Activated CD4-positive, alpha-beta T cell treated with anti-CD3 and anti-CD28 coated beads, Interleukin-10, Interleukin-2, amounts not matched to agents 100 ng/mL and 50 ng/mL, durations not matched to agents 16 hours and 8 hours (primary cell): ENCODE data around the gene KIAA0753.

Experiments
- DNase-seq: peaks from one replicate; pipeline ENCODE4 v3.0.0-alpha.2; 2020

KIAA0753 gene

GRCh38 chr17:6639586-6640535, 650 bp downstream of the KIAA0753 start:
- peak; percentile 32 for DNase-seq

DNA sequence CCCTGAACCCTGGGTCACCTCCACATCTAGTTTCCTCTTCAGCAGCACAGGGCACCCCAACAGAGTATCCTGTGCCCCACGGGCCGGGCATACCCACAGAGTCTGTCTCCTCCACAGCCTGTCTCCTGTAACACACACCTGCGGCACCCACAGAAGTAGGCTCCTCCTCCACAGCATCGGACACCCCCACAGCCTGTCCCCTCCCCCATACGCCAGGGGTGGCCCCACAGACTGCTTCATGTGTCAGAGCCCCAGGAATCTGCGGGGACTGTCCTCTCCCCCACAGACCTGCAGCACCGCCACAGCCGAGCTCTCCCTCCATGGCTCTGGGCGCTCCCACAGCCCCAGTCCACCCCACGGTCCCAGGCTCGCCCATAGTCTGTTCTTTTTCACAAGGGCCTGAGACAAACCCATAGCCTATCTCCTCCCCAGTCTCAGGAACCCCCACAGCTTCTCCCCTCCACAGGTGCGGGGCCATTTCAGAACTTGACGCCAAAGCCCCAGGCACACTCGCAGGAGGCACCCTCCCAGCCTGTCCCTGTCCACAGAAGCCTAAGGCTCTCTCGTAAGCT, 1.4 kb downstream of the KIAA0753 start:
- no peak for DNase-seq

DNA sequence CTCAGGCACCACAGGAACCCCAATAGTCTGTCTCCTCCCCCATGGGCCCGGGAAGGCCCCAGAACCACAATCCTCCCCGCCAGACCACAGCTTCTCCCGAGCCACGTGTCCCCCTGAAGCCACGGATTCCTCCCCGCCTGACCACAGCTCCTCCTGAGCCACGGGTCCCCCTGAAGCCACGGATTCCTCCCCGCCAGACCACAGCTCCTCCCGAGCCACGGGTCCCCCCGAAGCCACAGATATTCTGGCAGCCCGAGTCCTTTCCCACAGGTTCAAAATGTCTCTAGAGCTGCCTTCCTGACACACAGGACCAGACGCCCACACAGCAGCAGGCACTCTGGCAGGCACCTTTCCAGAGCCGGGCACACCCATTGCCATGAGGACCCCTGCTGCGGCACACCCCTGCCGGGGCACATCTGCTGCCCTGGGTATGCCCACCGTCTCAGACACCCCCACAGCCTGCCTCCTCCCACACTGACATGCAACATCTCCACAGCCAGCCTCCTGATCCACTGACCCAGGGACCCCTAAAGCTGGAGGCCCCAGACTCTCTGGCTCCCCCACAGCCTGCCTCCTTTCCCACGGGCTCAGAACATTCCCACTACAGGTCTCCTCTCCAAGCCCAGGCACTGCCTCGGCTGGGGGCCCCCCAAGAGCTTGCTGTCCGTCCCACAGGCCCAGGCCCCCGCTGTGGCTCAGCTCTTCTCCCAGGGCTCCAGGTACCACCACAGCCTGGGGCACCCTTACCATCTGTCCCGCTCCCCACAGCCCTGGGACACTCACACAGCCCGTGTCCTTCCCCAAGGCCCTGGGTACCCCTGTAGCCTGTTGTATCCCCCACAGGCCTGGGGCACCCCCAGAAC, 2.2 kb downstream of the KIAA0753 start:
- no peak for DNase-seq

DNA sequence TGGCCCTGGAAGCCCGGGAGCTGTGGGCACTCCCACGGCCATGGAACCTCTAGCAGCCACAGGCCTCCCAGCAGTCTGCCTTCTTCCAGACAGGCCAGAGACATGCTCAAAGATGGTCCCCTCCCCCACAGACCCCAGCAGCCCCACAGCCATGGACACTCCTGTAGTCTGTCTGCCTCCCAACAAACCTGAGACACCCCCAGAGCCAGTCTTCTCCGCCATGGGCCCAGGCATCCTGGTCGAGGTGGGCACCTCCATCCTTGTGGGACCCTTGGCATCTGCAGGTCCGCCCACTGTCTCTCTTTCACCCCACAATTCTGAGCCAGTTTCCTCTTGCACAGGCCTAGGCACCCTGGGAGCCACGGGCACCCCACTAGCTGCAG, 3.1 kb downstream of the KIAA0753 start:
- no peak for DNase-seq

DNA sequence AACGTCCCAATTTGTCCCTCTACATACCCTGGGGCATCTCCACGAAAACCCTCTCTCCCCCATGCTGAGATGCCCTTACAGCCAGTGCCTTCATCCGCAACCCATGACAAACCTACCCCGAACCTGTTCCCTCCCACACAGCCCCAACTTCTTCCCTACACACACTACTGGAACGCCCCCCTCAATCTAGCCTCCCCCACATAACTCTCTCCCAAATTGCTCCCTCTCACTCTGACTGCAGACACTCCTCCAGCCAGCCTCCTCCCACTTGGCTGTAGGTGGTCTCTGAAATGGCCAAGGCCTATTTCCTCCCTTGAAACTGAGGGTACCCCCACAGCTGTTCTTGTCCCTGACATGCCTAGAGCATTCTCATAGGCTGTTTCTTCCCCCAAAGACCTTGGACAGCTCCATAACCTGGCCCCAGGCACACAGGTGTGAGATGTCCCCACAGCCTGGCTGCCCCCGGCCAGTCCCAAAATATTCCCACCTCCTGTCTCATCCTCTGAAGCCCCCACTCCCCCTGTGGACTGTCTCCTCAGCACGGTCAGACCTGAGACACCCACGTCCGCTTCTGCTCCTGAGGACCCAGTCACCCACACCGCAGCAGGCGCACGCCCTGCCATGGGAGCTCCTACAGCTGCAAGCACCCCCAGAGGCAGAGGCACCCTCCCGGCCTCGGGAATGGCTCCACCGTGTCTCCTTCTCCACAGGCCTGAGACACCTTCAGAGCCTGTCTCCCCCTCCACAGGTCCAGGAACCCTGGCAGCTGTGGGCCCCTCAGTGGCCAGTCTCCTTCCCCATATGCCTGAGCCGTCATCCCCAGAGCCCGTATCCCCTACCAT, 3.7 kb downstream of the KIAA0753 start:
- no peak for DNase-seq

DNA sequence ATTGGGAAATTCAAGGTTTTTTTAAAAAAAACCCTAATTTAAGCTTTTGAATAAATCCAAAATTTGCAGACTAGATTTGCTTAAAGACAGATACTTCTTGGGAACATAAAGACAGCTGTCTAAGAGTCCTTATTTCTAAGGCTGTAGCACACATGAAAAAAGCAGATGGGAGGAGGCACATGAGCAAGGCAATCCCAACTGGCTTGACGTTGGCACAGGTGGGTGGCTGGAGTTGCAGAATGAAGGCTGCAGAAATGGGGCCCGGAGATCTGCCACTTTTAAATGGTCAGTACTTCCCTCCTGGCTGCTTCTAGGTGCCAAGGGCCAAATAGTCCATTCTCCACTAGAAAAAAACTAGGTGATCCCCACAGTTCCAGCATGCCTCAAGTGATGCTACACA, 4.4 kb downstream of the KIAA0753 start:
- no peak for DNase-seq

DNA sequence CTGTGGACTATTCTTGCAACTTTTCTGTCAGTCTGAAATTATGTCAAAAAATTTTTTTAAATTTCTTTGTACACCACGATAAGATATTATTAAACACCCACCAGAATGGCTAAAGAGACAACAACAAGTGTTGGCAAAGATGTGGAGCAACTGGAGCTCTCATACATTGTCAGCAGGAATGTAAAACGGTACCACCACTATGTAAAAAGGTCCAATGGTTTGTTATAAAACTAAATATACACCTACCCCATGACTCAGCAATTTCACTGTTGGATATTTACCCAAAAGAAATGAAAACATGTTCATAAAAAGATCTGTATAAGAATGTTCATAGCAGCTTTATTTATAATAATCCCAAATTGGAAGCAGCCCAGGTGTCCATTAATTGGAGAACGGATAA, 7.2 kb downstream of the KIAA0753 start:
- no peak for DNase-seq

GRCh38 chr17:6632530-6632929, 8.0 kb downstream of the KIAA0753 start:
- DNase-seq, result no peak

- no peak for DNase-seq
Observed at GRCh38 chr17:6630390-6630789, 10.1 kb downstream of the KIAA0753 start.

GRCh38 chr17:6627019-6627418, 13.5 kb downstream of the KIAA0753 start:
- no peak for DNase-seq

GRCh38 chr17:6626616-6627015, 13.9 kb downstream of the KIAA0753 start:
- DNase-seq, result no peak

DNA sequence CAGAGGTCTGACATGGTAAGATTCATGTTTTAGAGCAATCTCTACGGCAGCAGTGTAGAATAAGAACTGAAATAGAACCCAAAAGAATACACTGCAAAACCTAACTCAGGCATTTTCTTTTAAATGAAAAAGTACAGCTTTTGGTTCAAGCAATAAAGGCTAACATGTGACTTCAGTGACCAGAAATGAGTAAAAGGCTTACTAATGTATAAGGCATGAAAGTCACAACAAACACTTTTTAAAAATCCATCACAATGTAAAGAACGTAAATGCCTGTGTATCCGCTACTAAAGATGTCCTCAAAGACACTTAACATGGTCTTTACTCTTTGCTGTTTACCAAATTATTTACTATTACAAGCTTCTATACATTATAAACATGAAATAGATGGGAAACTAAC, 16.6 kb downstream of the KIAA0753 start:
- DNase-seq, result no peak

GRCh38 chr17:6611231-6611630, 29.3 kb downstream of the KIAA0753 start:
- no peak for DNase-seq

GRCh38 chr17:6610011-6610410, 30.5 kb downstream of the KIAA0753 start:
- no peak for DNase-seq

- no peak for DNase-seq
Observed at GRCh38 chr17:6608321-6608720, 32.2 kb downstream of the KIAA0753 start.

DNA sequence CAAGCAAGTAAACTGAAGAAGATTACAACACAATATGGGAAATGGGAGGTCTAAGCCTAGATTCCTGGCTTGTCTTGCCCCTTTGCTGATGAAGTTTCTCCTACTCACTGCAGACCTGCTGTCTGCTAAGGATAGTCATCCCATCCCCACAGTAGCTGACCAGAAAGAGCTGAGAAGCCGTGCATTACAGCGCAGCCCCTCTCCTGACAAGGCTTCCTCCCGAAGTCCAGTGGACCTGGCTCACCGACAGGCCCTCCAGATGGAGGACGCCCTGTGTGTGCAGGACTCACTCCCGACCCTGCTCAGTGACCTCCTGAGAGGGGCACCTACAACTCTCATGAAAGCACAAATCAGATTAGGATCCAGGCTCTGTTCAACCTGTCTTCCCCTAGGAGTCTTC, 35.4 kb downstream of the KIAA0753 start:
- DNase-seq, result no peak

GRCh38 chr17:6603744-6604325, 36.7 kb downstream of the KIAA0753 start:
- no peak for DNase-seq

DNA sequence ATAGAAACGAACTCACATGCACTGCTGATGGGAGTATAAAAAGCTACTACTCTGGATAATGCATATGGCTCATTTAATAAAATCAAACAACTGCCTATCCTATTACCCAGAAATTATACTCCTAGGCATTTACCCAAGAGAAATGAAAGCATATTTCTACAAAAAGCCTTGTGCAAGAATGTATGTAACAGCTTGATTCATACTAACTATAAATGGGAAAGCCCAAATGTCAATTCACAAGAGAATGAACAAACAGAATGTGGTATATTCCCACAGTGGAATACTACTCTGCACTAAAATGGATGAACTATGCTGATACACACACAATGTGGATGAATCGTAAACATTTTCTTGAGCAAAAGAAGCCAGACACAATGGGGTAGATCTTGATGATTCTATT, 38.4 kb downstream of the KIAA0753 start:
- no peak for DNase-seq

DNA sequence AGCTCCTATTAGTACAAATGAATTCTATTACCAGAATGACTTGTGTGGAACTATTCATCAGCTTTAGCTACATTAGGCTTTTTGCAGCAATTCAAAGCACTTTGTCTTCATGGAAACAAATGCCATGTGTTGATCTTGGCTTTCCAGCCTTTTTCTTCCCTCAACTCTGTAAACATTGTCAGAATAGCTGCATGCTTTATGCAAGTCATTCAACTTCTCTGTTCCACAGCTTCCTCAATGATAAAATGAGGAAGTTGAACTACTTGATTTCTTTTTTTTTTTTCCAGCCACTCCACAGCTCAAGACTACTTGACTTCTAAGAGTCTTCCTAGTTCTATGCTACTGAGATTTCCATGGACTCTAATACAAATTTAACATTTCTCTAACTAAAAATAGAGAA, 41.1 kb downstream of the KIAA0753 start:
- no peak for DNase-seq

GRCh38 chr17:6597727-6598126, 42.8 kb downstream of the KIAA0753 start:
- no peak for DNase-seq

DNA sequence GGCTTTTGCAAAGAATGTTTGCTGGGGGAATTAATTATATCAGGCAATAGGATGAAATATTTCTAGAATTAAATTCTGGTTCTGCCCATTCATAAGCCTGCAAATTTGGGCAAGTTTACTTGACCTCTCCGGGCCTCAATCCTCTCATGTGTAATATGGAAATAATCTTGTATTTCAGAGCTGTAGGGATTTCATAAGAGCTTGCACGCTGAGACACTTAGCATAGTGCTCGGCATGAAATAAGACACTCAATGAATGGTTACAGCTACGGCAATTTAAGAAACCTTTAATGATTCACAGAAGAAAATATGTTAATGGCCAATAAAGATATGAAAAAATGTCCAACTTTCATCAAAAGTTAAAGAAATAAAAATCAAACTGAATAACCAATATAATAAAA, 43.6 kb downstream of the KIAA0753 start:
- DNase-seq, result no peak

GRCh38 chr17:6596511-6596910, 44.0 kb downstream of the KIAA0753 start:
- DNase-seq, result no peak
